Astrocyte of the spinal cord (primary cell): ENCODE data around the gene TMEM213.

Experiments
- DNase-seq: peaks from one replicate; pipeline ENCODE4 v3.0.0; 2011; ENCODE audit warnings: low read depth, low spot score
- H3K4me3 ChIP-seq: 2 replicates; pipeline ENCODE4 v1.5.1; 2011; ENCODE audit warnings: low read depth, mild to moderate bottlenecking, low read length, moderate library complexity
- CTCF ChIP-seq: IDR thresholded peaks from 2 replicates; pipeline ENCODE4 v1.5.1; 2012; ENCODE audit warnings: low read depth, mild to moderate bottlenecking, low read length, inconsistent platforms
- in situ Hi-C: cut with HindIII; loops from 2 replicates; pipeline ENCODE4 v1.10.0; 2017; ENCODE audit warnings: low sequenced_read_pairs

TMEM213 gene

GRCh38 chr7:138854115-138854645 is 56.4 kb downstream of the TMEM213 start:
- in situ Hi-C loops, result no loop called here
- no peak overlapping the region for H3K4me3 ChIP-seq
- no peak for TF ChIP-seq CTCF
- DNase-seq, result no peak

- no peak for TF ChIP-seq CTCF
- in situ Hi-C loops, result no loop called here
- no peak overlapping the region for H3K4me3 ChIP-seq
- no peak for DNase-seq
Observed at GRCh38 chr7:138857728-138858127, 59.9 kb downstream of the TMEM213 start.

GRCh38 chr7:138861051-138861450 is 63.3 kb downstream of the TMEM213 start:
- in situ Hi-C loops, result no loop called here
- TF ChIP-seq CTCF, result no peak
- no peak overlapping the region for H3K4me3 ChIP-seq
- no peak for DNase-seq

GRCh38 chr7:138863931-138864330 is 66.1 kb downstream of the TMEM213 start:
- in situ Hi-C loops, result no loop called here
- no peak overlapping the region for H3K4me3 ChIP-seq
- no peak for DNase-seq
- TF ChIP-seq CTCF, result no peak

- no peak overlapping the region for H3K4me3 ChIP-seq
- no peak for TF ChIP-seq CTCF
- in situ Hi-C loops, result no loop called here
- peak; percentile 65 for DNase-seq
Observed at GRCh38 chr7:138864667-138865066, 66.9 kb downstream of the TMEM213 start.

- in situ Hi-C loops, result no loop called here
- DNase-seq, result no peak
- H3K4me3 ChIP-seq, result no peak overlapping the region
- TF ChIP-seq CTCF, result peak; percentile 44
Observed at GRCh38 chr7:138865843-138866242, 68.0 kb downstream of the TMEM213 start.

- in situ Hi-C loops, result no loop called here
- no peak for DNase-seq
- TF ChIP-seq CTCF, result no peak
- H3K4me3 ChIP-seq, result no peak overlapping the region
Observed at GRCh38 chr7:138866353-138866752, 68.6 kb downstream of the TMEM213 start.
